ENCODE measurements around the gene RALGAPA2.

Gene RALGAPA2

DNA sequence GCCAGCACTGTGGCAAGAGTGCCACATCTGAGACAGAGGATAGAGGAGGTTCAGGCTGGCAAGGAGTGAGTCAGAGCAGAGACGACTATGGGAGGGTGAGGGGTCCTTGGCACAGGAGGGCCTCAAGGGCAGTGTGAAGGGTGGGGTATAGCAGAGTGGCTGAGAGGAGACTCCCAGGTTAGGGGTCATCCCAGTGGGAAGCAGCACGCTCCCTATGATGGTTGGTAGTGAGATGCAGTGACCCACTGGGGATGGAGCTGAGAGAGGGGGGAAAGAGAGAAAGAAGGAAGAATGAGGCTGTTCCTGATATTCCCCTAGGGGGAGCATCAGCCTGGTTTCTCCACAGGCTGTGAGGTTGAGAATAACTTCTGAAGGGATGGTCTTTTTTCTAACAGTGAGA, 247.2 kb downstream of the RALGAPA2 start:
- DNase-seq (ENCODE audit: low spot score), result no peak

- no peak for DNase-seq (ENCODE audit: low spot score)
These were observed 248.5 kb downstream of the RALGAPA2 start for GRCh38 chr20:20463933-20464374.

DNA sequence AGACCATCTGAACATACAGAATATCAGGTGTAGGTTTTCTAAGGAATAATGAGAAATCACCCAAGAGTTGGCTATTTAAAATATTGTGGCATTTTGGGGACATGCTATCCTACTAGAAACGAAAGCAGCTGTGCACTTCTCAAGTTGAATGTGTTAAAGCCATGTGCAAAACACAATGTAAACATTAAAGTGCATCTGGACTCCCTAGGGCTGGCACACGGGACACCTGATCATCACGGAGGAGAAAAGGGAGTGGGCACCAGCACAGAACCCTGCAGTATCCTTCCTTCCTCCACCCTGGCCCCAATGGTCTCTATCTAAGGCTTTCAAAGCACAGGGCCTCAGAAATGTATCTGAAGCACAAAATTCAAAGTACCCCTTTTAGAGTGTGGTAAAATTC, 250.3 kb downstream of the RALGAPA2 start:
- DNase-seq (ENCODE audit: low spot score), result no peak

GRCh38 chr20:20461551-20461950, 250.9 kb downstream of the RALGAPA2 start:
- DNase-seq (ENCODE audit: low spot score), result no peak

DNA sequence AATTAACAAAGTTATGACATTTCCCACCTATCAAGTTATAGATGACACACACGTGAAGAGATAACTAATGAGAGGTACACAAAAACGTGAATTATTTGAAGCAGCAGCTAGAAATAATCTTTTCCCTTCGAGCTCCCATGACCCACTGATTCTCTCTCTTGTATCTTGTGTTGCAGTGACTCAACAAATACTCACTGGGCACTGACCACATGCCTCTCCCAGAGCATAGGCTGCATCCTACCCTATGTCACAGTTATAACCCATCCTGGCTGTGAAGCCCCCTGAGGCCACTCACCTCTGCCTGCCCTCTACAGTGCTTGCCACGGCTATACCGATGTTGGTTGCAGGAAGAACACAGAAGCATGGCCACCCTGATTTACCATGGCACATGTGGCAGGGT, 252.7 kb downstream of the RALGAPA2 start:
- no peak for DNase-seq (ENCODE audit: low spot score)

DNA sequence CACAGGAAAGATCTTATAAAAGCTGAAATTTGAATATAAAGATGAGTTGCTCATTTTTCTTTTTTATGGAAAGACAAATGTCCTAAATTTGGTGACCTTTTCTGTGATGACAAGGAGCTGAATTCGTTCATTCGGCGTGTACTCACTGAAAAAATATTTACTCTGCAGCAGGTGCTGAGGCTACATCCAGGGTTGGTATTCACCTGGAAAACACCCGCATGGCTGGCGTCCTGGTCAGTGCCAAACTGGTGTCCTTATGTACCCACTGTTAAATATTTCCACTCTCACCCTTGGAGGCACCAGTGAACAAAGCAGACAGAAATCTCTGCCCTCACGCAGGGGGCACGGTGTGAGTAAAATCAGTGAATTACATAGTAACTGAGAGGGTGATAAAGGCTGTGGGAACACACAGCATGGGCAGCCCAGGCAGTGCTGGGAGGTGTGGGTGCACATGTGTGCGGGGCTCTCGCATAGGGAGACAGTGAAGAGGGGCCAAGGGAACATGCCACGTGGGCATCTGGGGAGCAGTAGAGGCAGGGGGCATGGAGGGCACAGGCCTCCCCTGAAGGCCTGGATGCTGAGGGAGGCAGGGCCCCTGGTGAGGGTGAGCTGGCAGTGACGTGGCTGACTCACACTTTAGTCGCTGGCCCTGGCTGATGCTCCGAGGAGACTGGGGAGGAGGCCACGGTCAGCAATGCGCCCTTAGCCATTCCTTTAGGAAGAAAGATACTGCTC, 254.9 kb downstream of the RALGAPA2 start:
- DNase-seq (ENCODE audit: low spot score), result no peak

DNA sequence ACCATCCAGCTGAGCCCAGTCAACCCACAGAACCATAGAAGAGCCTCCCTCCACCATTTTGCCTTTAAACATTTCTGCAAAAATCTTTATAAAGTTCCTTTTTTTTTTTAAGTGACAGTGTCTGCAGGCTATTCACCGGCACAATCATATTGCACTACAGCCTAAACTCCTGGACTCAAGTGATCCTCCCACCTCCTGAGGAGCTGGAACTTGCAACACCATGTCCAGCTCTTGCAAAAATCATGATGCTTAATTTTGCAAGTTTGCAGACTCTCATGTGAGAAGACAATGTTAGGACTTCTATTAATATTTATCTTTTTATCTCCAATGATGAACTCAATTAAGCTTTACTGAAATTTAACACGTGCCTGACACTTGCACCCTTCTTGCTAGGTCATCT, 255.7 kb downstream of the RALGAPA2 start:
- no peak for DNase-seq (ENCODE audit: low spot score)

DNA sequence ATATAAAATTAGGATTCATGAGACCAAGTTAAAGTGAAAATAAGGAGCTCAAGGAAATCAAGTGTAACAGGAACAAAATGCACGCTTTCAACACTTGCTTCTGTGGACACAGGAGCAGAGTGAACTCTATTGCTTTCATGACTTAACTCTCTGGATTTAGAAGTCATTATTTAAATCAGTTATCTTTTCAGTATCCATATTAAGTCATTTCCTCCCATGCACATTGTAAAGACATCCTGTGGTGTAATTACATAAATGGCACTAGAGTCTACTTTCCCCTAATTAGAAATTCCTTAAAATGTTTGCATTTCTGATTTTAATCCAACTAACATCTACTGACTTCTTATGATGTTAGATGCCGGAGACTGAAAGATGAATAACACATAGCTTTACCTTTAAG, 256.5 kb downstream of the RALGAPA2 start:
- no peak for DNase-seq (ENCODE audit: low spot score)

DNA sequence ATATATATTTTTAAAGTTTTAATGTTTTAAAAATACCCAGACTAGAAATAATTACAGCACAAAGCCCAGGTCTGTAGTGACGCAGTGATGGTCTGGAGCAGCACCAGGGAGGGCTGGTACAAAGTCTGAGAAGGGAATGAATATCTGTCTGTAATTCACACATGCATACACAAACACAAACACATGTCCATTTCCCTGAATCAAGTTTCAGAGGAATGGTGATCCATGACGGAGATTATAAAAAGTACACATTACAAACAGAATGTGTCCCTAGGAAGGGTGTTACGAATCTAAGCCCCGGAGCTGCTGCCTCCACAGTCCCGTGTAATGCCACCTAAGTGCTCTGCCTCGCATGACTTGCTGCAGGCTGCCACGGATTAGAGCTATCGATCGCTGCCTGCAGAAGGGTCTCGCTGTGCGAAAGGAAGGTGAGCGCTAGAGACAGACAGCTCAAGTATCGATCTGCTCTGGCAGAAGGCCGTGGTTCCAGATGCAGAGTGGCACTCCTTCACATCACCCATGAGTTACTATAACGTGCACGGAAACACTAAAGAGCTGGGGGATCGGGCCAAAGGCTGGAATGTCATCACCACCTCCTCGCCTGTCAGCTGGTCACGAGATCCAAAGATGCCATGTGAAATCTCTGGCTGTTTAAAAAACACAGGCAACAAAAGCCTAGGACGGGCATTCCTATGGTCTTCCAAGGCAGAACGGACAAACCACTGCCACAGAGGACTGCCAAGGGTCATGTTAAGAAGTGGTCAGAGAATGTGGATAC, 257.4 kb downstream of the RALGAPA2 start:
- DNase-seq (ENCODE audit: low spot score), result no peak

DNA sequence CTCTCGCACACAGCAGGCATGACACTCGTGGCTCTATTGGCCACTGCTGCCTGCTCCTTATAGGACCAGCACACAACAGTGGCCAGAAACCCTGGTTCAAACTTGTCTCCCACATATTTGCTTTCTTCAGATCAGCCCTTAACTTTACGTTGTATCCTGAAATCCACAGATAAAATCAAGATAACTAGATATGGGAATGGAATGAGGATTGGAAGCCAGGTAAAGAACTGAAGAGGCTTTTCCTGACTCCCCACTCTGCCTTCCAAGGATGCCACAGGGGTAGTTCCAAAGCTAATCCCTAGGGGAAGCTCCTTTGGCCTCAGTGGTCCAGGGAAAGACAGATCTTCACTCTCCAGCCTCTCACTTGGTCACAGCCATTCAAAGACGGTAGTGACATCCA, 258.1 kb downstream of the RALGAPA2 start:
- no peak for DNase-seq (ENCODE audit: low spot score)

GRCh38 chr20:20452254-20452676, 260.2 kb downstream of the RALGAPA2 start:
- DNase-seq (ENCODE audit: low spot score), result no peak

DNA sequence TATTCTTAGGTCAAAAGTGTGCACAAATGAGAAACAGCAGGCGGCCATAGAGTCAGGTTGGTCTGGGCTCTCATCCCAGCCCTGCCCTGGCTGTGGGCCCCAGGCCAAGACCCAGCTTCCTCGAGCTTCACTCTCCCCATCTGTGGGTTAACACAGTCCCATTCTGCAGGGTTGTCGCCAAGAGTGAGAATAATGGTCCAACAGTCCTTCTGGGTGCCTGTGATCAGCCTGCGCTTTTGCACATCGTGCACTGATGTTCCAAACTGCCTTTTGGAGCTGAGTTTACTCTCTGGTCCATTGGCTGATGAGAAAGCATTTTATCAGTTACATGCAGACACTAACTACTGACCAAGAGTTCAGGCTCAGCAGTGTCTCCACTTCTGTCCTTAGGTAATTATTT, 261.9 kb downstream of the RALGAPA2 start:
- DNase-seq (ENCODE audit: low spot score), result no peak

GRCh38 chr20:20448881-20449280, 263.6 kb downstream of the RALGAPA2 start:
- DNase-seq (ENCODE audit: low spot score), result no peak

DNA sequence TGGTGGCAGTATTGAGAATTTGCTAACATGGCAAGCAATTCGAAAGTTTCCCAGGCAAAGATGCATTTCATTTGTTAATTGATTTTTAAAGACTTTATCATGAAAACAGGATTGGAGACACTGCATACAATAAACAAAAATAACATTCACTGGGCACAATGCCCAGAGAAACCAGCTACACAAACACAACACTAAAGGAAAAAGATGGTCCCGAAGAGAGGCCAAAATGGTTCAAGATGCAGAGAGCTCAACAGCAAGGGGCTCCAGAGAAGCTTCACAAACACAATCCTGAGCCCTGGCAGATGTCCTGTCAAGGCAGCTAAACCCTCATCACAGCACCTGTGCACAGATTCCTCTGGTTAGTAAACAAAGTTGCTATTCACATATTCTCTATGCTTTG, 265.2 kb downstream of the RALGAPA2 start:
- no peak for DNase-seq (ENCODE audit: low spot score)

GRCh38 chr20:20446425-20447015, 265.9 kb downstream of the RALGAPA2 start:
- DNase-seq (ENCODE audit: low spot score), result no peak

GRCh38 chr20:20446001-20446400, 266.4 kb downstream of the RALGAPA2 start:
- DNase-seq (ENCODE audit: low spot score), result no peak

GRCh38 chr20:20443504-20443903, 268.9 kb downstream of the RALGAPA2 start:
- no peak for DNase-seq (ENCODE audit: low spot score)

GRCh38 chr20:20442466-20442865, 270.0 kb downstream of the RALGAPA2 start:
- no peak for DNase-seq (ENCODE audit: low spot score)

GRCh38 chr20:20440886-20441658, 271.4 kb downstream of the RALGAPA2 start:
- peak; percentile 27 for DNase-seq (ENCODE audit: low spot score)

GRCh38 chr20:20440481-20440880, 272.0 kb downstream of the RALGAPA2 start:
- no peak for DNase-seq (ENCODE audit: low spot score)

- no peak for DNase-seq (ENCODE audit: low spot score)
These were observed 272.7 kb downstream of the RALGAPA2 start for GRCh38 chr20:20439602-20440190.

DNA sequence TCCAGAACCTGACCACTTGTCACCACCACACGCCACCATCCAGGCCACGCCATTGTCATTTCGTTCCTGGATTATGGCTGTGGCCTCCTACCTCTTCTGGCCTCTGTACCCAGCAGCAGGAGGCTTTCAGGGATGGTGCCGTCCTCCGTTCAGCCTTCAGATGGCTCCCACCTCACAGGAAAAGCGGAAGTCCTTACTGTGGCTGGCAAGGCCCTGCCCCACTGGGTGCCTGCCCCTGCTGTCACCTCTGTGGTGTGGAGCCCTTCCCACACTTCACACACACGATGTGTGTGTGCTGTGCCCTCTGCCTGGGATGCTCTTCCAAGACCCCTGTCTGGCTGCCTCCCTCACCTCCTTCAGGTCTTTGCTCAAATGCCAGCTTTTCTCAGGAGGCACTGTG, 275.1 kb downstream of the RALGAPA2 start:
- DNase-seq (ENCODE audit: low spot score), result no peak
